Measurements from ENCODE around the gene MEDAG. TPM values are rescaled to one million over a fixed set of nuclear protein-coding genes. Genes with fewer than 3 reads are reported as not detected.

The MEDAG gene
- total RNA-seq, 4 donors from 2014 or later = 113 to 601 (median 377) TPM

GRCh38 chr13:30943881-30944280 lies 37.8 kb downstream of the MEDAG start:
- DNase-seq (ENCODE audit: low spot score) (no peak), ATAC-seq (ENCODE audit: low FRiP score) (no peak)
- no peak for TF ChIP-seq CTCF (IDR thresholded peaks at IDR 0.05)

DNA sequence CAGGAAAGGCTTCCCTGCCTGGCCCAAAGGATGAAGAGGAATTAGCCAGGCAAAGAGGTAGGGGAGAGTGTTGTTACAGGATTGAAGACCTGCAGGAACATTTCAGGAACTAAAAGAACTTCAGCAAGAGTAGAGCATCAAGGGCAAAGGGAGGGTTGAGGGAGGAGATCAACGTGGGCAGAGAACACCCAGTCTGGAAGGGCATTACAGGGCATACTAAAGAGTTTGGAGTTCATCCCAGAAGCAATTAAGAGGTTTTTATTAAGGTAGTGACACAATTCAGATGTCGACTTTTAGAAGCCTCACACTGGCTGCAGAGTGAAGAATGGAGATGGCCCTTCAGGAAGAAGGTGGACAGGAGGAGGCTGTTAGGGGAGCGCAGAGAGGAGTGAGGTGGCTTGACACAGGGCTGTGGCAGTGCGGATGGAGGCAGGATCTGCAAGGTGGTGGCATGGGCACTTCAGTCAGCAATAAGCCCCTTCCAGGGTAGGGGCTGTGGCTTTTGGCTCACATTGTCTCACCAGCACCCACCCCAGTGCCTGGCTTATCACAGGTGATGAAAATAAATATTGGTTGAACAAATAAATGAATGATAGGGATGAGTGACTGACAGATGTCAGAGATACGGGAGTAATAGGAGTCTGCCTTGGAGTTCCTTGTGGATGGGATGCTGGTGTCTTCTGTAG lies 51.3 kb downstream of the MEDAG start:
- no peak for TF ChIP-seq CTCF (IDR thresholded peaks at IDR 0.05)
- DNase-seq (ENCODE audit: low spot score) (no peak), ATAC-seq (ENCODE audit: low FRiP score) (no peak)

GRCh38 chr13:30959678-30960077 lies 53.6 kb downstream of the MEDAG start:
- ATAC-seq (ENCODE audit: low FRiP score) (no peak), DNase-seq (ENCODE audit: low spot score) (no peak)
- TF ChIP-seq CTCF (IDR thresholded peaks at IDR 0.05) = no peak

DNA sequence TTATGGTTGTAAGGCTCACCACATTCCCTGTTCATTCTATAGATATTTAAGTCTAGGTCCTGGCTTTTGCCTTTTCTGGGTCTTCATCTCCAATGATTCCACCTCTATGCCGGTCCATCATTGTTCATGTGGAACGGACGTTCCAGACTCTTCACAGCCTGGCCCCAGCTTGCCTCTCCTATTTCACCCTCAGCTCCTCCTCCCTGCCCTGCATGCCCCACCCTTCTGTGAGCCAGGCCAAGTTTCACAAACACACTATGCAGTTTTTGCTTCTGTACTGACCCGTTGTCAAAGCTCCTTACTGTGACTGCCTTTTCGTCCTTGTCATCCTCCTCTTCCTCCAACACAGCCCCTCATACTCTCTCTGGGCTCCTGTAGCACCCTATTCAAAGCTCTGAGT lies 57.7 kb downstream of the MEDAG start:
- TF ChIP-seq CTCF (IDR thresholded peaks at IDR 0.05) = no peak
- ATAC-seq (ENCODE audit: low FRiP score) (peak; percentile 82), DNase-seq (ENCODE audit: low spot score) (no peak)

- ATAC-seq (ENCODE audit: low FRiP score) (no peak), DNase-seq (ENCODE audit: low spot score) (no peak)
- TF ChIP-seq CTCF (IDR thresholded peaks at IDR 0.05) = no peak
Measured at GRCh38 chr13:30965380-30965779, 59.3 kb downstream of the MEDAG start.

DNA sequence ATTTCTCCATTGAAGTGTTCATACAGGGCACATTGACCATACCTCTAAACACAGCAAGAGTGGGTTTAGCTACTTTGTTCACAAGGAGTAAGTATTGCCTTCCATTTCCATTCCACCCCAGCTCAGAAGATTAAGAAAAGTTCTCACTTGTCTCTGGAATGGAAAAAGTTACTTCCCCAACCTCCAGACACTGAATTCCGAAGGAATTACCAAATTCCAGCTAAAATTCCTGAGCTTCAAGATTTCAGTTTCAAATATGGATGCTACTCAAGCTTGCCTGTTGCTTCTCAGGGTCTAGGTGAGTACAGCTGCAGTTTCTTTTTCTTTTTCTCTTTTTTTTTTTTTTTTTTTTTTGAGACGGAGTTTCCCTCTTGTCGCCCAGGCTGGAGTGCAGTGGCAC lies 60.0 kb downstream of the MEDAG start:
- ATAC-seq (ENCODE audit: low FRiP score) (no peak), DNase-seq (ENCODE audit: low spot score) (no peak)
- TF ChIP-seq CTCF (IDR thresholded peaks at IDR 0.05) = no peak

DNA sequence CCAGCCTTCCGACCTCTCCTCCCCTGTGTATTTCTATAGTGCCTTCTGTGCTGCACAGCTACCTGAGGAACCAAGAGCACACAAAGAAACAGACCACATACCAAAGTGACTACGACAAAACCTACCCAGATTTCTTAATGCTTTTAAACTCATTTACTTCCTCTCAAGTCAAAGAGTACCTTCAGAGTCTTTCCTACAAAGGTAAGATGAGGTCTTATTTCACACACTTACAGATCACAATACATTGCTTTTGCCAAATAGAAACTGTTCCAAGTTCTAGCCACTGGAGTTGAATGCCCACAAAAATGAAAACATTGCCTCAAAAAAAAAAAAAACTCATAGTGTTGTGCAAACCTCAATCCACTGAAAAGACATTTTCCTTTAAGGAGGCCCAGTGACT lies 62.8 kb downstream of the MEDAG start:
- TF ChIP-seq CTCF (IDR thresholded peaks at IDR 0.05) = no peak
- no peak for ATAC-seq (ENCODE audit: low FRiP score)
- no peak for DNase-seq (ENCODE audit: low spot score)
